HG02763 (cell line): Measurements from ENCODE around the gene GRM2.
"Not testable (repeated sequence)": the region's sequence is repeated elsewhere in the genome, so short reads cannot be mapped to it uniquely, and the experiment has no call there.

Experiments used
- ATAC-seq: cut with Tn5 transposase; IDR thresholded peaks from one replicate; pipeline ENCODE4 v1.9.1; 2021; ENCODE audit warnings: mild to moderate bottlenecking, moderate library complexity; ENCODE audit not compliant: unreplicated experiment

GRM2 gene

GRCh38 chr3:51720292-51721061, 13.6 kb downstream of the GRM2 start:
- no peak for ATAC-seq

GRCh38 chr3:51721062-51721745, 14.3 kb downstream of the GRM2 start:
- no peak for ATAC-seq

- no peak for ATAC-seq
Measured at GRCh38 chr3:51722362-51722761, 15.5 kb downstream of the GRM2 start.

- no peak for ATAC-seq
Measured at GRCh38 chr3:51727500-51727899, 20.6 kb downstream of the GRM2 start.

GRCh38 chr3:51729042-51729633, 22.3 kb downstream of the GRM2 start:
- ATAC-seq: no peak

- ATAC-seq: no peak
Measured at GRCh38 chr3:51733859-51734571, 27.1 kb downstream of the GRM2 start.

- ATAC-seq: no peak
Measured at GRCh38 chr3:51734572-51734907, 27.7 kb downstream of the GRM2 start.

- ATAC-seq: no peak
Measured at GRCh38 chr3:51735039-51735438, 28.2 kb downstream of the GRM2 start.

GRCh38 chr3:51735950-51736349, 29.1 kb downstream of the GRM2 start:
- no peak for ATAC-seq

GRCh38 chr3:51739110-51739509, 32.2 kb downstream of the GRM2 start:
- ATAC-seq: no peak

- ATAC-seq: not testable (repeated sequence)
Measured at GRCh38 chr3:51742320-51742719, 35.5 kb downstream of the GRM2 start.

GRCh38 chr3:51742978-51743377, 36.1 kb downstream of the GRM2 start:
- not testable (repeated sequence) for ATAC-seq

- no peak for ATAC-seq
Measured at GRCh38 chr3:51747840-51748239, 41.0 kb downstream of the GRM2 start.

- no peak for ATAC-seq
Measured at GRCh38 chr3:51748327-51748726, 41.5 kb downstream of the GRM2 start.

GRCh38 chr3:51750878-51751277, 44.0 kb downstream of the GRM2 start:
- no peak for ATAC-seq

GRCh38 chr3:51751287-51751686, 44.4 kb downstream of the GRM2 start:
- ATAC-seq: no peak

GRCh38 chr3:51753763-51754750, 47.2 kb downstream of the GRM2 start:
- ATAC-seq: not testable (repeated sequence)

- no peak for ATAC-seq
Measured at GRCh38 chr3:51759203-51759602, 52.3 kb downstream of the GRM2 start.
